ENCODE results near the gene SPSB4. TPM values are rescaled to one million over a fixed set of nuclear protein-coding genes. Genes with fewer than 3 reads are reported as not detected.

The SPSB4 gene
- total and polyA plus RNA-seq, 2 of the 8 experiments (the other 6 are each of a cell fraction or from before 2014, with no cell fraction given) = 15.1 to 17.2 TPM

DNA sequence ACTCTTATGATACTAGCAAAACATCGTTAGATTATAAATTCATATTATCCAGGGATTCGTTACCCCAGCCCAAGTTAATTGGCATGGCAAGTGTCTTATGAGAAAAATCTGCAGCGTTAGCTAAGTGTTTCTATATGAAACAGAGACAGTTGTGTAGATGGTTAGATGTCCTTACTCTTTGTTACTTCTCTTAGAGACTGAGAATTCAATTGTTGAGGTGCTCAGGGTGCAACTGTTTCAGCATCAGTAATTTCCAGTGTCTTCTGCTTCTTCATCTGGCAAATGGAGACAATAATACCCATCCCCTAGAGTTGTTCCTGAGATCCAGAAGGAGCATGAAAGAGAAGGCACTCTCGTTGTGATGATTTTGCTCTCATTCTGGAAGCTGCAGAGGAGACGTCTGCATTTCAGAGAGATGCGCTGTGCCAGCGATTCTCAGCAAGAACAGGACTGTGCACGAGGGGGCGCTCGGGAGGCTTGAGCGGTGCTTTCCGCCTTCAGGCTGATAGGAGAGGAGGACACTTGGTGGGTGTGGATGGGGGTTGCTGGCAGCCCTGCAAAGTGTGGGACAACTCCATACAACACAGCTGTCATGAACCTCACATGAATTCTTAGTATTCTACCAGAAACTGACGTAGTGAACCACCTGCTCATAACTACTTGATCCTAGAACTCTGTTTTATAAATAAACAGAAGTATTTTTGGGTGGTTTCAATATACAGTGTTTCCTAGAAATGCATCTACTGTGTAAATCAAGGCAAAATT lies 39.7 kb upstream of the SPSB4 start:
- no peak overlapping the region for H3K4ac ChIP-seq (replicated peaks; ENCODE audit: insufficient read length, low read depth, low read length)
- H3K79me2 ChIP-seq (ENCODE audit: control insufficient read depth in 1 of 2, insufficient read depth in 2 of 2, low read length in 2 of 2) = no peaks in the 10 kb centered on the region
- H3K27me3 ChIP-seq (replicated peaks in 1 of 4; ENCODE audit: control insufficient read depth in 3 of 4, extremely low read depth in 1 of 4, insufficient read depth in 3 of 4, low read length in 3 of 4) = peaks cover 0 to 2% (median 0%) of the 10 kb centered on the region in 4 experiments; a peak in 1 of 7 replicates
- H3K23me2 ChIP-seq (ENCODE audit: low read depth, low read length) = no peaks in the 10 kb centered on the region
- no peak overlapping the region for H2BK12ac ChIP-seq (ENCODE audit: low read depth, low read length)
- H3K79me1 ChIP-seq (ENCODE audit: low read depth, low read length) = no peaks in the 10 kb centered on the region
- POLR2A ChIA-PET (ENCODE audit: partially characterized antibody) = interaction anchor here (0.8 to 1.1 kb wide), 2 partner anchors 94 to 146 kb away, joined by 3 read pairs; no protein-coding TSS in a partner anchor
- no peak overlapping the region for H3K27ac ChIP-seq (ENCODE audit: low read depth, low read length)
- no peak overlapping the region for H3K18ac ChIP-seq (ENCODE audit: extremely low read depth, low read length)
- no peak overlapping the region for H3K9ac ChIP-seq (replicated peaks in 1 of 4; ENCODE audit: extremely low read depth in 1 of 4, low read depth in 3 of 4, low read length in 3 of 4)
- H3K4me2 ChIP-seq (ENCODE audit: insufficient read depth in 1 of 2, low read depth in 2 of 2, low read length in 2 of 2) = no peak overlapping the region
- H2BK15ac ChIP-seq (ENCODE audit: low read length) = no peak overlapping the region
- no peak overlapping the region for H2BK5ac ChIP-seq (ENCODE audit: low read depth, low read length)
- H3K36me3 ChIP-seq (ENCODE audit: control insufficient read depth in 2 of 4, insufficient read depth in 4 of 4, low read length in 3 of 4) = no peaks in the 10 kb centered on the region
- H3K14ac ChIP-seq (ENCODE audit: insufficient read length) = no peak overlapping the region
- no peak overlapping the region for H2BK20ac ChIP-seq (ENCODE audit: low read length)
- WGBS, 2 experiments (ENCODE audit: extremely low coverage in 1 of 2, insufficient coverage in 1 of 2, insufficient read length in 1 of 2, insufficient replicate concordance in 2 of 2, low coverage in 1 of 2, low lambda C conversion rate in 2 of 2, missing lambda C conversion rate in 1 of 2) = 20% methylated on average over 13 of the region's 13 CpGs; no CpG with 5 or more reads in 1 of the 2 experiments
- no peak overlapping the region for H3K23ac ChIP-seq (ENCODE audit: insufficient read length)
- TF ChIP-seq KDM4A (IDR thresholded peaks at IDR 0.05; ENCODE audit: low read depth, low read length, severe bottlenecking) = no peak
- TF ChIP-seq, protein P1, sequence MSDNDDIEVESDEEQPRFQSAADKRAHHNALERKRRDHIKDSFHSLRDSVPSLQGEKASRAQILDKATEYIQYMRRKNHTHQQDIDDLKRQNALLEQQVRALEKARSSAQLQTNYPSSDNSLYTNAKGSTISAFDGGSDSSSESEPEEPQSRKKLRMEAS (IDR thresholded peaks at IDR 0.05) = peak; percentile 48; the same call in 1 of the 2 replicates
- peak; percentile 91 to 98 (median 96) for TF ChIP-seq CTCF (IDR thresholded peaks at IDR 0.05; ENCODE audit: control extremely low read depth in 1 of 3, insufficient read depth in 1 of 3, low read depth in 1 of 3, low read length in 3 of 3)
- TF ChIP-seq RAD21 (IDR thresholded peaks at IDR 0.05 in 1 of 2, conservative IDR thresholded peaks at IDR 0.05 in 1 of 2; ENCODE audit: low read depth in 2 of 2, low read length in 2 of 2) = peak; percentile 91 to 94
- peak overlapping the region; percentile 70; the same call in 1 of the 2 replicates for H2AFZ ChIP-seq (ENCODE audit: low read length)
- H3K4me3 ChIP-seq (ENCODE audit: extremely low read depth in 1 of 4, insufficient read depth in 2 of 4, low read depth in 3 of 4, low read length in 4 of 4) = no peak overlapping the region
- peak; percentile 80 for FAIRE-seq
- no peak overlapping the region for H4K8ac ChIP-seq (ENCODE audit: extremely low read depth, insufficient read depth, low read length)
- peak; percentile 66 to 98 for DNase-seq (ENCODE audit: low read depth in 1 of 2, low spot score in 2 of 2)
- no peak overlapping the region for H4K5ac ChIP-seq (ENCODE audit: insufficient read length, low read depth, low read length)
- no peak overlapping the region for H4K91ac ChIP-seq (replicated peaks; ENCODE audit: insufficient read length, low read length)
- H2BK120ac ChIP-seq (replicated peaks; ENCODE audit: low read depth, low read length) = no peak overlapping the region
- CTCF ChIA-PET (ENCODE audit: partially characterized antibody) = interaction anchor here (0.6 to 12.1 kb wide), 40 partner anchors 9 to 244 kb away, joined by 3 to 123 read pairs (median 5); partner anchors contain the start of gene SPSB4
- no peak overlapping the region for H3K56ac ChIP-seq (replicated peaks; ENCODE audit: insufficient read length, low read depth, low read length)
- no peaks in the 10 kb centered on the region for H3K9me3 ChIP-seq (ENCODE audit: insufficient read depth in 2 of 2, low read depth in 1 of 2, low read length in 1 of 2)
- H3K4me1 ChIP-seq (replicated peaks in 1 of 4; ENCODE audit: control insufficient read depth in 3 of 4, insufficient read depth in 4 of 4, low read length in 3 of 4) = peaks cover 0 to 11% (median 0%) of the 10 kb centered on the region in 4 experiments; a peak in 2 of 7 replicates
- H4K20me1 ChIP-seq (replicated peaks in 1 of 2; ENCODE audit: control insufficient read depth in 1 of 2, insufficient read depth in 2 of 2, low read length in 2 of 2) = no peaks in the 10 kb centered on the region
- no peak overlapping the region for H2AK5ac ChIP-seq (ENCODE audit: low read depth, low read length)

All from H1 (cell line).